NCI-H774 (cell line): Measurements from ENCODE around the gene DMXL2.
"Not testable (repeated sequence)": the region's sequence is repeated elsewhere in the genome, so short reads cannot be mapped to it uniquely, and the experiment has no call there.

ENCODE experiments used
- DNase-seq: peaks from one replicate; lab custom pipeline; 2025; lab: John Stamatoyannopoulos, UW

Gene DMXL2

DNA sequence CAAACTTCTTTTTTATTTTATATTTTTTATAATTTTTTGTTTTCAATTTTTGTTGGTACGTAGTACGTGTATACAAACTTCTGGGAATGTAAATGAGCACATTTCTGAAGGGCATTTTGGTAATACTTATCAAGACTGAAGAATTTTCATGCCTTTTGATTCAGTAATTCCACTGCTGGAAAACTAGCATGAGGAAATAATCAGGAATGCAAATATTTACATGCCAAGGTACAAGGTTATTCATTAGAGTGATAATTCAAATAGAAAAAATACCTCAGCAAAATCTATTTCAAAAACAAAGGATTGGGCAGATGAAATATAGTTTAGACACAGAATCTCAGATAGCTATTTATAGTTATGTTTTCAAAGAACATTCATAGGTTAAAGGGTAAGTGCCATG lies 128.7 kb downstream of the DMXL2 start:
- no peak for DNase-seq

GRCh38 chr15:51492528-51492927 lies 130.0 kb downstream of the DMXL2 start:
- no peak for DNase-seq

DNA sequence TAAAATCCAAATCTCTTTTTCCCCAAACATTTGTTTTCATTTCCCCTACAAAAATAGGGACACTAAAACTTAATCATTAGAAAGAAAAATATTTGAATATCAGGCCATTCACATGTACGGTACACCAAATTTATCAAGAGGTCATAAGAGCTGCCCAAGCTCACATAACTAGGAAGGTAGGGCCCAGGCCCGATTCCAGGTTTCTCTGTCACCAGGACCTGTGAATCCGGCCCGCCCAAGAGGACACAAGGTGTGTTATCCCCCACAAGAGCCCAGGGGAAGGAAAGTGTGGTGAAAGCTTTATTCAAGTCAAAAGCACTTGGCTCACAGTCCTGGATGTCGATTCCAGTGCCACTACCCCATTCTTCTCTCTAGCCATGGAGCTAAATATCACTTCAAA lies 130.6 kb downstream of the DMXL2 start:
- no peak for DNase-seq

DNA sequence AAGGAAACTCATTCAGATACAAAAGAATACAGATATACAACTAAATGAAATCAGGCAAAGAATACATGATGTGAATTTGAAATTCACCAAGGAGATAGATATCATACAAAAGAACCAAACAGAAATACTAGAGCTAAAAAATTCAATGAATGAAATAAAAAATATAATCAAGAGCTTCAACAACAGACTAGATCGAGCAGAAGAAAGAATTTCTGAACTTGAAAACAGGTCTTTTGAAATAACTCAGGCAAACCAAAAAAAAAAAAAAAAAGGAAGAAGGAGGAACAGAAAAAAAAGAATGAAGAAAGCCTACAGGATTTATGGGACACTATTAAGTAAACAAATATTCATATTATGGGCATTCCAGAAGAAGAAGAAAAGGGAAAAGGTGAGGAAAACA lies 137.8 kb downstream of the DMXL2 start:
- no peak for DNase-seq

DNA sequence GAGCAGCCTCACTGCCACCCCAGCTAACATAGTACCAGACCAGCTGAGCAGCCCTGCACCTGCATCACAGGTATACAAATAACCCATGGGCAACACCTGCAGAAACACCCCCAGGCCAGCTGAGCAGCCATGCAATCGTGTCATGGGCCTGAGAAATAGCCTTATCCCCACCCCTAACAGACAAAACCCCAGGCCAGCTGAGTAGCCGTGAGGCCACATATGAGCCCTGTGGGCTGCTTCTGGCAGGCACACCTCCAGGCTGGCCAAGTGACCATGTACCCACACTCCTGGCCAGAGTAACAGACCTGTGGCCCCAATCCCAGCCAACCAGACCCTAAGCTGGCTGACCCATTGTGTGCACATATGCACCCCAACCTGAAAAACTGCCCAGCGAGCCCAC lies 138.6 kb downstream of the DMXL2 start:
- no peak for DNase-seq

DNA sequence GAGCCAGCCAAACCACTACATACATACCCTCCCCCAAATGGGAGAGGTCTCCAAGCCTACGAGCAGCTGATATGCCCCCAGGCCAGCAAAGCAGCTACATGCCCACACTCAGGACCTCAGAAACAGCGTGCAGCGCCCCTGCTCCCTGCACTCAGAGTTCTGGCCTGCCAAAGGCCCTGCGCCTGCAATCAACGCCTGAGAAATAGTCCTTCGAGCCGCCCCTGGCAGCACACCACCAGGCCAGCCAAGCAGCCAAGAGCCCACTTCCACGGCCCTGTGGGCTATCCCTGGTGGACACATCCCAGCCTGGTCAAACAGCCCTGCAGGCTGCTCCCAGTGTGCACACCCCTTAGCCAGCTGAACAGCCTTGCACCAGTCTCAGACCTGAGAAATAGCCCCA lies 139.1 kb downstream of the DMXL2 start:
- DNase-seq, result no peak

GRCh38 chr15:51475736-51476135 lies 146.8 kb downstream of the DMXL2 start:
- DNase-seq, result no peak

DNA sequence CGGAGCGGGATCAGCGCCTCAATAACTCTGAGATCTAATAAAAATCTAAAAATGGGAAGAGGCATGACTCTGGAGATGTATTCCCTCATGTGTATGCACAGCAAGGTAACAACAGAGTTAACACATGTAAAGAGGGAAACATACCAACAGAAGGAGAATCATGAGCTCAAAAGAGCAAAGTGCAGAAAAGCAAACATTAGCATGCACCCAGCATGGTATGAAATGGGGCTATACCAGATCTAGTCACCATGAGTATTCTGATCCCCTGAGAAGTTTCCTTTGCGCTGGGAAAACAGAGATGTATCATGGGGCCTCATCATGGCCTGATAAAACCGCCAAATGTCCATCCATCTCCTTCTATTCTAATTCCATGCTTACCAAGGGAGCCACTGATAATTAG lies 152.1 kb downstream of the DMXL2 start:
- no peak for DNase-seq

GRCh38 chr15:51460796-51461195 lies 161.8 kb downstream of the DMXL2 start:
- DNase-seq, result no peak

DNA sequence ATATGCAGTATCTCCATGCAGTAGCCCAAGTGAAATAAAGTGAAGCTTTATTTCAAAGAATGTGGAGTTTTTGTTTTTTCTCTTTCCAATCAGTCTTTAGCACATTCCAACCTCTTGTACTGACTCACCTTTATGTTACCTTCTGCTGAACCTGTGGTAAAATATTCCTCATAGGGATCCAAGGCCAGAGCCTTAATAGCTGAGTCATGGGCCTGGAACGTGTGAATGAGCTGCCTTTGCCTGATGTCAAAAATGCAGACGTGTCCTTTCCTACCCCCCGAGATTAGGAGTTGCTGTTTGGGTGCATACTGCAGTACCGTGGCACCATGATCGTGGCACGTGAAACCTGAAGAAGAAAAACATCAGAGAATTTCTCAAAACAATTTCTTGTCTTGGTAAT lies 172.6 kb downstream of the DMXL2 start:
- DNase-seq, result no peak

DNA sequence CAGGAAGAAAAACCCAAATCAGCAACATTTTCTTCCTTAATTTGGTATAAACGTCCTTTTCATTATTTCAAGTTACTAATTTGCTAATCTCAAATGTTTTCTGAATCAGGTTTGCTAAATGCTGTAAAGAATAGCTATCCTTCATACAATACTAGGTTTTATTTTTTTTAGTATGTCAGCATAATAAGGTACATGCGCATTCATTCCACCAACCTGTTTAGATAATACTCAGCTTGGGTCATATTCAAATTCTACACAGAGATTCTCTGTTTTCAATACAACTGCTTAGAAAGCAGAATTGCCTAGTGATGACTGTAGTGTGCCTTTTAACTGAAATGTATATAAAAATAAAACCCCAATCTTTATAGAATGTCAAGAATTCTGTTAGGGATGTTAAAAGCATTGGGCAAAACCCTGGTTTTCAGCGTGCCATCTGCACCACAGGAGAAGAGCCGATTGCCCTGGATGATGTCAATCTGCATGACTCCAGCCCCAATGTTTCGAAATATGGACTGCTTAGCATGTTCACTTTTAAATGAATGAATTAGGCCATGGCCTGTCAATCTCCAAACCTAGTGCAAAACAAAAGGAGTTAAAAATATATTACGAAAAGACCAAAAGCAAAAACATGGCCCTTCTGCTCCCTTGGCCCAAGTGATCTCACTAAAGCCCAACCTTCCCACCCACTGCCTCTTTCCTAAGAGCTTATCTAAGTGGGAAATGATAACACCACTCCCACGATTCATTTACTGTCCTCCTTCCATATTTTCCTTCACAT lies 173.8 kb downstream of the DMXL2 start:
- no peak for DNase-seq

- no peak for DNase-seq
Measured at GRCh38 chr15:51447855-51448621, 174.5 kb downstream of the DMXL2 start.

DNA sequence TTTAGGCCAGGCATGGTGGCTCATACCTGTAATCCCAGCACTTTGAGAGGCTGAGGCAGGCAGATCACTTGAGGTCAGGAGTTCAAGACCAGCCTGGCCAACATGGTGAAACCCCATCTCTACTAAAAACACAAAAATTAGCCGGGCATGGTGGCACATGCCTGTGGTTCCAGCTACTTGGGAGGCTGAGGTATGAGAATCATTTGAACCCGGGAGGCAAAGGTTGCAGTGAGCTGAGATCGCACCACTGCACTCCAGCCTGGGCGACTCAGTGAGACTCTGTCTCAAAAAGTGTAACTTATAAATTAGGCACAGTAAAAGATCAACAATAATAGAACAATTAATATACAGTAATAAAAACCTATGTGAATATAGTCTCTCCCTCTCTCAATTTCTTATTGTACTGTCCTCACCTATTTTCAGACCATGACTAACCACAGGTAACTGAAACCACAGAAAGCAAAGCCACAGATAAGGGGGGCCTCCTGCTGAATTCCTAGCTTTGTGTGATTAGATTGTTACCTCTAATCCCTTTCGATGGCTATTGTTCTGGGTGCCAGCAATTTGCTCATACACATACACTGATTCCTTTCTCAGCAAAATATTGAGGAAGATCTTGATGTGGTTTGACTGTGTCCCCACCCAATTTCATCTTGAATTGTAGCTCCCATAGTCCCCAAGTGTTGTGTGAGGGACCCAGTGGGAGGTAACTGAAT lies 176.4 kb downstream of the DMXL2 start:
- not testable (repeated sequence) for DNase-seq

- DNase-seq, result no peak
Measured at GRCh38 chr15:51444807-51445206, 177.8 kb downstream of the DMXL2 start.

DNA sequence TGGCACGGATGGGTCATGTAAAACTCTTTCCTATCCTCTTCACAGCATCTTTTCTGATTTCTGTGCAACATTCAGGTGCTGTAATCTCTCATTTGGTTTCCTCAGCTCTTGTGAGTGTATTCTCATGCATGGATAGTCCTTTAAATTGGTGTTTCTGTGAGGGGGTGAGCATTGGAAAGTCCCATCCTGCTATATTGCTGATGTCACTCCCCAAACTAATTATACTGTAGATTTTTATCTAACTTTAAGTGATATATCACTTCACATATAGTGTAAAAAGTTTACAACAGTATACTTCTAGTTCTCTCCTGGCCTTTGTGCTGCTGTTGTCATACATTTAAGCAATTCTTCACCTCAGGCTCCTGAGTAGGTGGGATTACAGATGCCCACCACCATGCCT lies 178.5 kb downstream of the DMXL2 start:
- no peak for DNase-seq

DNA sequence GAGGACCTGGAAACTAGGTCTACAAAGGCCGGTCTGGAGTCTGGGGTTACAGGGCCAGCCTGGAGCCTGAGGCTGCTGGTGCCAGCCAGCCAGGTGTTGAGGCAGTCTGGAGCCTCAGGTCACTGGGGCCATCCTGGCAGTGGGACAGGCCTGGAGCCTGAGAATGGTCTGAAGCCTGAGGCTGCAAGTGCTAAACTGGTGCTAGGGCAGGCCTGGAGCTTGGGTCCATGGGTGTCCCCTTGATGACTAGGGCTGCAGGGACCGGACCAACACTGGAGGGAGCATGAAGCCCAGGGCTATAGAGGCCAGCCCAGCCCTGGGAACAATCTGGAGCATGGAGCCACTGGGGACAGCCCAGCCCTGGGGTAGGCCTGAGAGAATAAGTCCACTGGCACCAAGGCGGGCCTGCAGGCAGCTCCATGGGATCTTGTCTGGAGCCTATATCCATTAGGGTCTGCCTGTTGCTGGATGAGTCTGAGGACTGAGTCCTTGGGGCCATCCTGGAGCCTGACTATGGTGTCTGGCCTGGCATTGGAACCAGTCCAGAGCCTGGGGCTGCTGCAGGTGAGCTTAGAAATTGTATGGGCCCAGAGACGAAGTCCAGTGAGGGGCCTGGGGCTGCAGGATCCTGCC lies 179.2 kb downstream of the DMXL2 start:
- DNase-seq, result no peak

- DNase-seq, result no peak
Measured at GRCh38 chr15:51438526-51438925, 184.0 kb downstream of the DMXL2 start.

- DNase-seq, result no peak
Measured at GRCh38 chr15:51425517-51426040, 197.0 kb downstream of the DMXL2 start.

DNA sequence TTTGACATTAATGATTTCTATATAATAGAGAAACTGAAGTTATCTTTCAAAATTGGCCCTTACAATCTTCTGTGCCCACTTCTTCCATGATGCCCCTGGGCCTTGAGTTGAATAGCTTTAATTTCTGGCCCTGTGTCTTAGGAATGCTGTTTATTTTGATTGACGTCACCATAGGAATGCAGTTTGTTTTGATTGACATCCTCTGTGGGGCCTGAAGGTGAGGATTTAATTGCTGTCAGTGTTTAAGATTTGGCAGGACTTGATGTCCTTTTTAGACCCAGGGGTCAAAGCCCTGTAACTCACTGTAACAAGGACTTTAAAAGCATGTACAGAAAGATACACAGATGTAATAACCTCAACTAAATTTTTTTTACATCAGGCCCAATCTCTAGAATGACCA lies 197.8 kb downstream of the DMXL2 start:
- DNase-seq, result no peak

GRCh38 chr15:51423040-51423439 lies 199.5 kb downstream of the DMXL2 start:
- not testable (repeated sequence) for DNase-seq

GRCh38 chr15:51416129-51416528 lies 206.4 kb downstream of the DMXL2 start:
- no peak for DNase-seq

DNA sequence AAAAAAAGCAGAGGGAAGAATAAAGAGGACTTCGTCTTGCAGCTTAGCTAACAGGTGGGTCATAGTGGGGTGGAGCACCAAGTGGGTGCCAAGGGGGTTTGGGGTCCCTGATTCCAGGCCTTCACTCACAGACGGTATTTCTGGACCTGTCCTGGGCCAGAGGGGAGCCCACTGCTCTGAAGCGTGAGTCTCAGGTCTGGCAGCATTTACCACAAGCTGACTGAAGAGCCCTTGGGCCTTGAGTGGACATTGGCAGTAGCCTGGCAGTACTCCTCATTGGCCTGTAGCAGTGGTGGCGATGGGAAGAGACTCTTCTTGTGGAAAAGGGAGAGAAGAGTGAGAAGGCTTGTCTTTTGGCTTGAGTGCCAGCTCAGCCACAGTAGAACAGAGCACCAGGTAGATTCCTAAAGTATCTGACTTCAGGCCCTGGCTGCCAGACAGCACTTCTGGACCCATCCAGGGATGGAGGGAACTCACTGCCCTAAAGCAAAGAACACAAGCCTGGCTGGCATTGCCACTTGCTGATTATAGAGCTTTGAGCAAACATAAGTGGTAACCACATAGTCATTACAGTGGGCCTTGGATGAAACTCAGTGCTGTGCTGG lies 208.2 kb downstream of the DMXL2 start:
- no peak for DNase-seq
